HG03103 (cell line): Measurements from ENCODE around the gene APEX1.
"Not testable (repeated sequence)": the region's sequence is repeated elsewhere in the genome, so short reads cannot be mapped to it uniquely, and the experiment has no call there.

Experiments
- ATAC-seq: cut with Tn5 transposase; IDR thresholded peaks from one replicate; pipeline ENCODE4 v1.9.1; 2021; ENCODE audit warnings: low read depth; ENCODE audit not compliant: unreplicated experiment

The APEX1 gene

GRCh38 chr14:20435582-20436362 lies 19.3 kb upstream of the APEX1 start, which contains the start of gene KLHL33:
TSS of gene KLHL33 (minus strand) at chr14:20436166. CDS start at chr14:20435811, 355 bp downstream.
- no peak for ATAC-seq

- ATAC-seq: no peak
Measured at GRCh38 chr14:20436363-20436755, 18.7 kb upstream of the APEX1 start.

DNA sequence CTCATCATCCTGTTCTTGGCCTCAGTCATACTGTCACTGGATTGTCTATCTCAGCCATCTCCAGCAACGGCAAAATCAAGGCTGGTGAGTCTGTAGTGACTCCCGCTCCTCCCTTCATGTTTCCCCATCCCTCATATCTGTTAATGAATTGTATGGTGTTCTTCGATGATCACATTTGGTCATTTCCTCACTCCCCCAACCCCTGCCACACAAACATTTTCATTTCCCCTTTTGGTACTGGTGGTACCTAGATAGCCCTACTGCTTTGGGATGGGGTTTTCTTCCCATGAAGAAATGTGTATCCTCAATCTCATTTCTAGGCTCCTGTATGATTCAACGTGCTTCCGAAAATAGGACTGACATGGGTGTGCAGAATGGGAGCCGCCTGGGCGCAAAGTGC lies 16.4 kb upstream of the APEX1 start:
- no peak for ATAC-seq

DNA sequence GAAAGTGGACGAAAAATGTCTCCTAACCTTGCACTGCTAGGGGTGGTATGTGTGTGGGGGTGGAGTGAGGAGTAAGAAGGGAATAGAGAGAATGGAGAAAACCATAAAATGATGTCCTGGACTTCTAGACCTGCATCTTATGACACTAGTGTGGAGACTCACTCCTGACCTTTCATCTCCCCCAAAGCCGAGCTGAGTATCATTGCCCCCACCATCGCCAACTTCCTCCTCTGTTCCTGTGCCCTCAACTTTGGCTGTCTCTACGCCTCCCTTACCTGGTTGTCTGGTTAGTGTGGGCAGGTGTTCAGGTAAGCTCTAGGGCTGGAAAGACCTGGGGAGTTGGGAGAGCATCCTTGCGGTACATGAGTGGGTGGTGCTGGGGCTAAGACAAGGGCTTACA lies 14.6 kb upstream of the APEX1 start:
- ATAC-seq: no peak

- peak; percentile 59 for ATAC-seq
Measured at GRCh38 chr14:20440882-20441281, 14.1 kb upstream of the APEX1 start.

DNA sequence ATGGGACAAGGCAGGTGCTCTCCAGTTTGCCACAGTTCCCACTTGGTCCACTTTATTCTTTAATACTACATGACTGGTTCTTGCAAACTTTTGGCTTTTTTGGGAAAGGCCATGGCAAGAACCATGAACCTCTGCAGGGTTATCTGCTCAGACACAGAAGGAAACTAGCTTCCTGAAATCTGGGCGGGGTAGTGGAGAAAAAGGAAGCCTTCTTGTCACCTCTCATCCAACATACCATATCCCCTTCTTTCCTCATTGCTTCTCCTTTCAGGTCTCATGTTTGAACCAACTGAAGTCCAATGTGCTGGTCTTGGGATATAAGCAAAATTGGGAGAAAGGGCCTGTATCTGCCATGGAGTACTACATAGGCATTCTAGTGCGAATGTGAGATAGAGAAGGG lies 13.6 kb upstream of the APEX1 start:
- ATAC-seq: no peak

DNA sequence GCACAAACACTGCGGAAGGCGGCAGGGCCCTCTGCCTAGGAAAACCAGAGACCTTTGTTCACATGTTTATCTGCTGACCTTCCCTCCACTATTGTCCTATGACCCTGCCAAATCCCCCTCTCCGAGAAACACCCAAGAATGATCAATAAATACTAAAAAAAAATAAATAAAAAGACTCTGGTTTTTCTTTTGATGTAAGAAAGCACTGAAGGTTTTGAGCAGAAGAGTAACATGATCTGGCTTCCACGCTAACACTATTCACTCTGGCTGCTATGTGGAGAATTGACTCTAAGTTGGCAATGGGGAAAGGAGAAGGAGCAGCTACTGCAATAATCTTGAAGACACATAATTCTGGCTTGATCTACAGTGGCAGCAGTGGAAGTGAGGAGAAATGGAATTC lies 11.4 kb upstream of the APEX1 start:
- not testable (repeated sequence) for ATAC-seq

GRCh38 chr14:20446889-20447288 lies 8.1 kb upstream of the APEX1 start:
- ATAC-seq: no peak

GRCh38 chr14:20452831-20453230 lies 2.2 kb upstream of the APEX1 start:
- not testable (repeated sequence) for ATAC-seq

GRCh38 chr14:20455355-20456300 lies 602 bp downstream of the APEX1 start:
- ATAC-seq: peak; percentile 39

DNA sequence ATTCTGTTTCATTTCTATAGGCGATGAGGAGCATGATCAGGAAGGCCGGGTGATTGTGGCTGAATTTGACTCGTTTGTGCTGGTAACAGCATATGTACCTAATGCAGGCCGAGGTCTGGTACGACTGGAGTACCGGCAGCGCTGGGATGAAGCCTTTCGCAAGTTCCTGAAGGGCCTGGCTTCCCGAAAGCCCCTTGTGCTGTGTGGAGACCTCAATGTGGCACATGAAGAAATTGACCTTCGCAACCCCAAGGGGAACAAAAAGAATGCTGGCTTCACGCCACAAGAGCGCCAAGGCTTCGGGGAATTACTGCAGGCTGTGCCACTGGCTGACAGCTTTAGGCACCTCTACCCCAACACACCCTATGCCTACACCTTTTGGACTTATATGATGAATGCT lies 1.9 kb downstream of the APEX1 start:
- ATAC-seq: no peak

DNA sequence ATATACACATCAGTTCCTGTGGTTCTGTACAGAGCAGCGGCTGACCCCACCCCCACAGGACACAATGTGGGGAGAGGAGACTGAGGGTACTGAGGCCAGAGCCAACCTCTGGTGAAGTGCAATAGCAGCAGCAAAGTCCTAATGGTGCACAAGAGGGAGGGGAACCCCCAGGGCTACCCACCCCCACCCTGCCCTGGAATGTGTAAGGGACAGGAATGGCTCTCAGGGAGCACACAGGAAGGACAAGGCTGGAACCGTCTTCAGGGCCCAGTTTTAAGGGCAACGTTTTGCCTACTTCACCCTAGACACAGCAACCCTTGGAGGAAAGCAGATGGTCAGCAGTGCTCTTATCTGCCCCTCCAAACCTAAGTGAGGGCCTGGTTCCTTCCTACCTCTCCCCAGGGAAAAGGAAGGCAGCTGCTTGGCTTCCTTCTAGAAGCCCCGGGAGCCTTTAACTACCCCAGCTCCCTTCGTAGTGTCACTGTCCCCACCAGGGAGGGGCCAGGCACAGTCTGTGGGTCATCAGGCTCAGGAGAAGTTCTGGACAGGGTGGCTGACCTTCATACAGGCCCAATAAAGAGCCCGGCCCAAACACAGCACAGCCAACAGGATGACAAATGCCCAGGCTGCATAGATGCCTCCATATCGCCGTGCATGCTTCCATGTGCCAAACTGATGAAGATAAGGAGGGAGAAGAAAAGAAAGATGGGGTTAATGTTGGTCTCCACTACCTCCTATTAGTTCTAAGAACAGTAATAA lies 3.2 kb downstream of the APEX1 start:
- ATAC-seq: no peak

- peak; percentile 2 for ATAC-seq
Measured at GRCh38 chr14:20460458-20461224, 5.6 kb downstream of the APEX1 start.

GRCh38 chr14:20461225-20462141 lies 6.5 kb downstream of the APEX1 start, which contains the start of gene PIP4P1:
TSS of gene PIP4P1 (minus strand) at chr14:20461434. CDS start at chr14:20461325, 109 bp downstream.
- ATAC-seq: peak; percentile 93

DNA sequence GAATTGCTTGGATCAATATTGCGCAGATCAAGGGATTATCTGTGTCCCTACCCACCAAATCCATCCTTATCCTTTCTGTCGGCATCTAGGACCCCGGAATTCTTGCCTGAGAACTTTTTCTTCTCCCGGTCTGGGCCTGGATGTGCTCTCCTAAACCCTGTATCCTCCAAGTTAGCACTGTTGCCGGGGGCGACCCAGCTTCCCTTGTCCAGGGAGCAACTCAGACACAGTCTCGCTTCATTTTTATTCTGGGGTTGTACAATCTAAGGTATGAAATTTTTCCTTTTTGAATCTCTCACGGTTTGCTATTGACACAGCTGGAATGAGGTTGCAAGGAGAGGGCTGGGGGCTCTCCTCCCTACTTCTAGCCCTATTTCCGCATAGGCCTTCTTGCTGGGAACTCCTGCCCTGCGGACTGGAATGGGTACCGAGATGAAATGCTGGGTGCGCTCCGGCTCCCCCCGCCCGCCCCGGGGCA lies 13.8 kb downstream of the APEX1 start:
- ATAC-seq: no peak

GRCh38 chr14:20469242-20469889 lies 14.3 kb downstream of the APEX1 start, which contains the start of gene PNP:
TSS of gene PNP (plus strand) at chr14:20469406. CDS start at chr14:20469525, 119 bp downstream.
- ATAC-seq: peak; percentile 93

- ATAC-seq: peak; percentile 25
Measured at GRCh38 chr14:20469890-20470602, 15.0 kb downstream of the APEX1 start.

GRCh38 chr14:20470603-20470901 lies 15.5 kb downstream of the APEX1 start:
- no peak for ATAC-seq
